ENCODE data around the gene RFTN2.

RFTN2 gene

GRCh38 chr2:197543206-197543605, 132.2 kb downstream of the RFTN2 start:
- DNase-seq, result no peak

DNA sequence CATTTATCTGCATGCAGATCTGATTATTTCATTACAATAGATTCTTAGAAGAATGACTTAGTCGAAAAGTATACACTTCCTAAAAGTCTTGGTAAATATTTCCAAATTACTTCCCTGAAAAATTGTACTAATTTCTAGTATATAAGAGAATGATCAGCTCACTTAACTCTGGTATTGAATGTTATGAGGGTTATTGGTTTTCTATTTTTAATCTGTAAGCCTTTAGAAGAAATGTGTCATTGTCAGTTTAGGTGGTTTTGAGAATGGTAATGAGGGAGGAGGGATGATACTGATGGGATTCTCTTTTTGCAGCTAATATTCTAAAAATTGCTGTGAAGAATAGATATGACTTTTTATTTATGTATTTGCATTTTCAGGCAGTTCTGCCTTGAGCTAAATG, 135.7 kb downstream of the RFTN2 start:
- DNase-seq, result no peak

DNA sequence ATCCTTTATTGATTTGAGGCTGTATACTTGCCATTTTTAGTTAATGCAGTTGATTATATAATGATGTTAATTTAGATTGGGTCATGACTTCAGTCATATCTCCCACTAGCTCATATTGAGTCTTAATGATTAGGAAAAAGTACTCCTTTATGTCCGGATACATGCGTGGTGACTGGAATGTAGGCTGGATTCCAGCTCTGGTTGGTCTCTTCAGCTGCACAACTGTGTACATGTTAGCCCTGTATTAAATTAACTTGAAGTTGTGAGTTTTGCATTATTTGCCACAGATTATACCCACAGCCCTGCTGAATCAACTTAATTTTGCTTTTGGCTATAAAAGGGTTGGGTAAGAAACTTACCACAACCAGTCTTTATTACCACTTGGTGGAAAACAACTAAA, 137.0 kb downstream of the RFTN2 start:
- peak; percentile 16 for DNase-seq
